Psoas muscle (tissue), 8 donors: ENCODE data around the gene RIPOR3. TPM values are rescaled to one million over a fixed set of nuclear protein-coding genes. Genes with fewer than 3 reads are reported as not detected.

Experiments used
- ATAC-seq, 4 donors: fragments of 200-7000 bp; cut with Tn5 transposase; one replicate each; pipeline ENCODE4 v1.9.1; 2020; ENCODE audit warnings: moderate library complexity in 3 of 4, mild to moderate bottlenecking in 2 of 4
- DNase-seq, 2 donors: peaks; one replicate each; pipeline ENCODE4 v3.0.0-alpha.2; 2020
- H3K27ac ChIP-seq: fragments of 200-600 bp; one replicate; pipeline ENCODE4 v1.8.0; 2022
- H3K27me3 ChIP-seq, 3 donors: fragments of 200-600 bp in 1 of 3; one replicate each; pipeline versions ENCODE4 v1.6.1 to v1.8.0; 2013 to 2022; ENCODE audit warnings: low read length in 2 of 3, mild to moderate bottlenecking in 2 of 3, moderate library complexity in 1 of 3; ENCODE audit not compliant: insufficient read depth in 3 of 3
- H3K36me3 ChIP-seq, 2 donors: fragments of 200-600 bp in 1 of 2; one replicate each; pipeline versions ENCODE4 v1.6.1 to v1.8.0; 2013 to 2022; ENCODE audit warnings: low read depth in 1 of 2, mild to moderate bottlenecking in 1 of 2, moderate library complexity in 1 of 2; ENCODE audit not compliant: insufficient read depth in 1 of 2
- H3K4me1 ChIP-seq: fragments of 200-600 bp; one replicate; pipeline ENCODE4 v1.8.0; 2022
- H3K4me3 ChIP-seq: fragments of 200-600 bp; one replicate; pipeline ENCODE4 v1.8.0; 2022; ENCODE audit warnings: mild to moderate bottlenecking
- H3K9me3 ChIP-seq: fragments of 200-600 bp; one replicate; pipeline ENCODE4 v1.8.0; 2022
- WGBS, 3 donors: extraction: QIAGEN DNeasy Blood & Tissue Kit; methylation state at CpG; one replicate each; pipeline versions ENCODE4 v1.1.6 to v1.1.7; 2013; 5-methylcytosine and 5-hydroxymethylcytosine counted together
- intact Hi-C, 2 donors: fragments of 100-400 bp; cut with DNase I; formaldehyde crosslinking; loops; one replicate each; pipeline versions ENCODE4 v1.11.0 to v1.14.2; 2022
- polyA plus RNA-seq, 3 donors: library from polyadenylated mRNA; stranded (reverse); fragments of 200-250 nt; gene quantifications; one replicate each; pipeline ENCODE4 v1.2.3, GENCODE V29; 2013
- total RNA-seq, 4 donors: library from RNA; stranded (reverse); fragmentation: NEBNext Ultra II Directional in 2 of 4; extraction: Animal tissue kit (Norgen Biotek cat#: 25700) in 2 of 4; gene quantifications; one replicate each; pipeline versions ENCODE4 v1.2.1 to v1.2.4, GENCODE V29; 2021 to 2023
- TF ChIP-seq, protein P1 (sequence below): fragments of 200-600 bp; IDR thresholded peaks from one replicate; pipeline ENCODE4 v1.8.0; 2022; ENCODE audit warnings: antibody characterized with exemption
- donor health status: healthy with polysubstance abuse.
- donor health status: DM: no; HTN: no; CAD: no; lungs with moderate emphysema.
- donor health status: Bipolar disorder and iron deficiency.
- donor health status: healthy.
- donor health status: DM: yes; HTN: yes; CAD: no.
- donor health status: DM: no; HTN: no; CAD: no.
- donor health status: DM: no; HTN: no; CAD: no.
- donor health status: DM: yes; HTN: yes; CAD: no.

Gene RIPOR3
- total and polyA plus RNA-seq, 7 donors, result 3.1 to 5.7 (median 5.2) TPM

DNA sequence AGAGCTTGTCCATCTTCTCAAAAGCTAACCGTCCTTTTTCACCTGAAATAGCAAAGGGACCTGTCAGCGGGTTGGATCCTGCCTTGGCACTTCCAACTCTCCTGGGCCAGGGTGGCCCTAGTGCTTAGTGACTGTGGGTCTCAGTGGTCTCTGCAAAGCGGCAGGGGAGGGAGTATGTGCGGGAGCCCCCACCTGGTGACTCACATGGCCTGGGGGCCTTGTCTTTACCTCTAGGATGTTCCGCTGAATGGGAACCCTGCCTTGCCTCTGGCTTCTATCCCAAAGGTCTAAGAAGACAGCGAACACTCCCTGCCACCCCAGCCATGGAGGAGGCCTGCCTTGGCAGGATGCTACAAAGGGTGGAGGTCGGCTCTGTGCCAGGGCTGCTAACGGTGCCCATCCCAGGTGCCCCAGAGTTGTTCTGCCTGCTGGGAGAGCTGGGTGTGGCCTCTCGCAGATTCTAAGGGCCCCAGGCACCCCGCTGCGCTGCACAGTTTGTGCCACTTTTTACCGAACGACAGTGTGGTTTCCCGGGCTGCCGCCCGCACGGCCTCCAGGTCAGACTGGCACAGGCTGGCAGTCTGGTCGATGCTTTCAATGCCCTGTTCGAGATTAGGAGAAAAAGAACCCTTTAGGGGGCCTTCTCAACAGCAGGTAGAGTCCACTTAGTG, 103.9 kb downstream of the RIPOR3 start:
- TF ChIP-seq, protein P1, sequence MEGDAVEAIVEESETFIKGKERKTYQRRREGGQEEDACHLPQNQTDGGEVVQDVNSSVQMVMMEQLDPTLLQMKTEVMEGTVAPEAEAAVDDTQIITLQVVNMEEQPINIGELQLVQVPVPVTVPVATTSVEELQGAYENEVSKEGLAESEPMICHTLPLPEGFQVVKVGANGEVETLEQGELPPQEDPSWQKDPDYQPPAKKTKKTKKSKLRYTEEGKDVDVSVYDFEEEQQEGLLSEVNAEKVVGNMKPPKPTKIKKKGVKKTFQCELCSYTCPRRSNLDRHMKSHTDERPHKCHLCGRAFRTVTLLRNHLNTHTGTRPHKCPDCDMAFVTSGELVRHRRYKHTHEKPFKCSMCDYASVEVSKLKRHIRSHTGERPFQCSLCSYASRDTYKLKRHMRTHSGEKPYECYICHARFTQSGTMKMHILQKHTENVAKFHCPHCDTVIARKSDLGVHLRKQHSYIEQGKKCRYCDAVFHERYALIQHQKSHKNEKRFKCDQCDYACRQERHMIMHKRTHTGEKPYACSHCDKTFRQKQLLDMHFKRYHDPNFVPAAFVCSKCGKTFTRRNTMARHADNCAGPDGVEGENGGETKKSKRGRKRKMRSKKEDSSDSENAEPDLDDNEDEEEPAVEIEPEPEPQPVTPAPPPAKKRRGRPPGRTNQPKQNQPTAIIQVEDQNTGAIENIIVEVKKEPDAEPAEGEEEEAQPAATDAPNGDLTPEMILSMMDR, result no peak
- DNase-seq (peak in 1 of 2 donors; percentile 64), ATAC-seq (peak in 3 of 4 donors; percentile 7 to 24 (median 16))
- 85 to 92% (median 89%) methylated on average over 19 of the region's 19 CpGs for WGBS, 3 donors
- no peaks in the 10 kb centered on the region for H3K9me3 ChIP-seq
- peaks cover 7% of the 10 kb centered on the region for H3K4me1 ChIP-seq
- H3K27me3 ChIP-seq, result no peaks in the 10 kb centered on the region
- no peak overlapping the region for H3K27ac ChIP-seq
- intact Hi-C loops, result no loop called here
- H3K4me3 ChIP-seq, result no peak overlapping the region
- H3K36me3 ChIP-seq, result peaks cover 7 to 77% of the 10 kb centered on the region in 2 donors

DNA sequence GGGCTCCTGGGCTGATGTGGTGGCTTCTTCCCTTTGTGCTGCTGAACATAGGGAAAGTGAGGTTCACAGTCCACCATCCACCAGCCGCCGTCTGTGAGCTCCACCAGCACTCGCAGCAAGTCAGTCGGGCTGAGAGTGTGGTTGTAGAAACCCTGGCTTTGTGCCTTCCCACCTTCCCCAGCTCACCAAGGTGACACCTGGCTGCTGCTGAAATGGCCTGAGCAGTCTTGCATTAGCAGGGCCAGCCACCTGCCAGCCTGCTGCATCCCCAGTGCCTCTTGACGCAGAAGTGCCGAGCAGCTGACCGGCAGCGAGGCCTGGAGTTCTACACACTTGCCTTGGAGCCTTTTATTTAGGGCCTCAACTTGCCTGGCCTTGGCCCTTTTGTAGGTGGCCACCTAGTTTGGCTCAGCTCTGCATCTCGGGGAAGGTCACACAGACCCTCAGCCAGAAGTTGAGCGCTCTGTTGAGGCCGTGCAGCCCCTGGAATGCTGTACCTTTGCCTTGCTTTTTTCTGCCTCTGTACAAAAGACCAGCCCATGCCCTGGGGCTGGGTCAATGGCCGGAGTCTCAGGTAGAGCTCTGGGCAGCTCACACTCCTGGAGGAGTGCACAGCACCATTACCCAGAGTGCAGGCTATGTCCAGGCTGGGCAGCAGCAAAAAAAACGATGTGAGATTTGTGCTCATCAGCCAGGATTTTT, 104.7 kb downstream of the RIPOR3 start:
- peaks cover 7 to 84% of the 10 kb centered on the region in 2 donors for H3K36me3 ChIP-seq
- intact Hi-C loops, result no loop called here
- no peaks in the 10 kb centered on the region for H3K9me3 ChIP-seq
- no peaks in the 10 kb centered on the region for H3K27me3 ChIP-seq
- WGBS, 3 donors, result 91% methylated on average over 13 of the region's 13 CpGs
- TF ChIP-seq, protein P1, result no peak
- no peak overlapping the region for H3K4me3 ChIP-seq
- H3K27ac ChIP-seq, result no peak overlapping the region
- no peaks in the 10 kb centered on the region for H3K4me1 ChIP-seq
- no peak for ATAC-seq
- no peak for DNase-seq

GRCh38 chr20:50585678-50586077, 105.7 kb downstream of the RIPOR3 start:
- H3K4me3 ChIP-seq, result no peak overlapping the region
- TF ChIP-seq, protein P1, result no peak
- no peaks in the 10 kb centered on the region for H3K9me3 ChIP-seq
- DNase-seq (no peak), ATAC-seq (no peak)
- intact Hi-C loops, result no loop called here
- H3K27ac ChIP-seq, result no peak overlapping the region
- no peaks in the 10 kb centered on the region for H3K4me1 ChIP-seq
- 88 to 93% (median 90%) methylated on average over 9 of the region's 9 CpGs for WGBS, 3 donors
- H3K36me3 ChIP-seq, result peaks cover 7 to 94% of the 10 kb centered on the region in 2 donors
- no peaks in the 10 kb centered on the region for H3K27me3 ChIP-seq

DNA sequence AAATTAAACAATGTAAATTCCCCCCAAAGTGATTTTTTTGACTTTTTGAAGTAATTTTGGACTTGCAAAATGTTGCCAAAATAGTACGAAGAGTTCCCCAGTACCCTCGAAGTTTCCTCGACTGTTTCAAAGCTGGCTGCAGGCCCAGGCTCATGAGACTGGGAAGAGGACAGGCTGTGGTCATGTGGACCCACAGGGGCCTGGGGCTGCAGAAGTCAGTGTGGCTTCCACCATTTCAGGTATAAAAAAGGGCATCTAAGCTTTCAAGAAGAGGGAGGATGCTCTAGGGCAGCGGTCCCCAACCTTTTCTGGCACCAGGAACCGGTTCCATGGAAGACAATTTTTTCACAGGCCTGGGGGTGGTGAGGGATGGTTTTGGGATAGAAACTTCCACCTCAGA, 106.1 kb downstream of the RIPOR3 start:
- no peaks in the 10 kb centered on the region for H3K9me3 ChIP-seq
- DNase-seq (no peak), ATAC-seq (no peak)
- no peak overlapping the region for H3K27ac ChIP-seq
- WGBS, 3 donors, result 72 to 75% (median 75%) methylated on average over 5 of the region's 5 CpGs
- no peaks in the 10 kb centered on the region for H3K4me1 ChIP-seq
- peaks cover 7 to 96% of the 10 kb centered on the region in 2 donors for H3K36me3 ChIP-seq
- TF ChIP-seq, protein P1, result no peak
- H3K4me3 ChIP-seq, result no peak overlapping the region
- no peaks in the 10 kb centered on the region for H3K27me3 ChIP-seq
- intact Hi-C loops, result no loop called here
